ENCODE results near the gene LRRC25. TPM values are rescaled to one million over a fixed set of nuclear protein-coding genes. Genes with fewer than 3 reads are reported as not detected.
"Not testable (repeated sequence)": the region's sequence is repeated elsewhere in the genome, so short reads cannot be mapped to it uniquely, and the experiment has no call there.

The LRRC25 gene
- total RNA-seq, 4 donors from 2014 or later: 1.1 to 7.1 (median 2.2) TPM

GRCh38 chr19:18414504-18415177 lies 17.2 kb upstream of the LRRC25 start:
- Histone ChIP-seq H3K27me3 (no peaks in the 10 kb centered on the region), H3K27ac (peak overlapping the region; percentile 62 to 90 (median 90)), H3K9me3 (no peaks in the 10 kb centered on the region), H3K36me3 (no peaks in the 10 kb centered on the region), H3K4me3 (replicated peaks in 1 of 3) (no peak overlapping the region), H3K4me1 (peaks cover 31 to 44% of the 10 kb centered on the region in 2 donors)
- TF ChIP-seq CTCF (IDR thresholded peaks at IDR 0.05): no peak
- no peak for TF ChIP-seq POLR2A (IDR thresholded peaks at IDR 0.05)
- intact Hi-C loops (cut with DNase I): loop anchor here (5.0 to 10.0 kb wide), 3 partner anchors 62 to 210 kb away; partner anchors contain the start of gene RAB3A
- DNase-seq: no peak
- WGBS, 2 donors: 21% methylated on average over 6 of the region's 11 CpGs

- WGBS, 2 donors: 72 to 82% methylated on average over 15 to 16 of the region's 16 CpGs
- no peaks in the 10 kb centered on the region for H3K9me3 ChIP-seq
These were observed 15.3 kb upstream of the LRRC25 start for GRCh38 chr19:18412610-18413239.

GRCh38 chr19:18408053-18408476 lies 10.6 kb upstream of the LRRC25 start:
- Histone ChIP-seq H3K9me3 (no peaks in the 10 kb centered on the region), H3K4me3 (replicated peaks in 1 of 3) (no peak overlapping the region), H3K27me3 (no peaks in the 10 kb centered on the region), H3K36me3 (no peaks in the 10 kb centered on the region), H3K27ac (peak overlapping the region in 1 of 3 donors; percentile 52), H3K4me1 (peaks cover 0 to 7% of the 10 kb centered on the region in 2 donors)
- intact Hi-C loops (cut with DNase I): no loop called here
- peak in 1 of 2 donors; percentile 29 for TF ChIP-seq POLR2A (IDR thresholded peaks at IDR 0.05)
- TF ChIP-seq CTCF (IDR thresholded peaks at IDR 0.05): peak; percentile 11 to 40 (median 32)
- DNase-seq: peak; percentile 85 to 87
- 22 to 27% methylated on average over 10 of the region's 10 CpGs for WGBS, 2 donors

More at GRCh38 chr19:18412610-18413239, 15.3 kb upstream of the LRRC25 start:
- no peaks in the 10 kb centered on the region for H3K36me3 ChIP-seq
- no peak overlapping the region for H3K4me3 ChIP-seq (replicated peaks in 1 of 3)
- TF ChIP-seq POLR2A (IDR thresholded peaks at IDR 0.05): no peak
- TF ChIP-seq CTCF (IDR thresholded peaks at IDR 0.05): no peak
- H3K27ac ChIP-seq: no peak overlapping the region
- H3K27me3 ChIP-seq: no peaks in the 10 kb centered on the region
- peaks cover 20 to 38% of the 10 kb centered on the region in 2 donors for H3K4me1 ChIP-seq
- intact Hi-C loops (cut with DNase I): loop anchor here (5.0 to 10.0 kb wide), 3 partner anchors 60 to 208 kb away; partner anchors contain the start of gene RAB3A
- no peak for DNase-seq

GRCh38 chr19:18406749-18407148 lies 9.3 kb upstream of the LRRC25 start:
- WGBS, 2 donors: 87 to 90% methylated on average over 9 of the region's 9 CpGs
- no peak for TF ChIP-seq POLR2A (IDR thresholded peaks at IDR 0.05)
- TF ChIP-seq CTCF (IDR thresholded peaks at IDR 0.05): no peak
- no peak overlapping the region for H3K4me3 ChIP-seq (replicated peaks in 1 of 3)
- DNase-seq: no peak
- H3K36me3 ChIP-seq: no peaks in the 10 kb centered on the region
- H3K9me3 ChIP-seq: no peaks in the 10 kb centered on the region
- peaks cover 0 to 7% of the 10 kb centered on the region in 2 donors for H3K4me1 ChIP-seq
- intact Hi-C loops (cut with DNase I): no loop called here
- H3K27me3 ChIP-seq: no peaks in the 10 kb centered on the region
- no peak overlapping the region for H3K27ac ChIP-seq

GRCh38 chr19:18405754-18406153 lies 8.3 kb upstream of the LRRC25 start:
- H3K27me3 ChIP-seq; H3K36me3 ChIP-seq; H3K9me3 ChIP-seq; H3K4me1 ChIP-seq; H3K4me3 ChIP-seq (replicated peaks in 1 of 3); H3K27ac ChIP-seq; intact Hi-C loops (cut with DNase I); DNase-seq: not testable (repeated sequence)
- WGBS, 2 donors: 88 to 93% methylated on average over 11 of the region's 11 CpGs

GRCh38 chr19:18402455-18403248 lies 5.2 kb upstream of the LRRC25 start:
- H3K4me1 ChIP-seq; H3K36me3 ChIP-seq; H3K9me3 ChIP-seq; H3K27ac ChIP-seq; intact Hi-C loops (cut with DNase I); H3K4me3 ChIP-seq (replicated peaks in 1 of 3); H3K27me3 ChIP-seq; DNase-seq: not testable (repeated sequence)
- WGBS, 2 donors: 77 to 85% methylated on average over 18 of the region's 18 CpGs
